Smooth muscle cell (in vitro differentiated cells): ENCODE results near the gene ALDH1A1. TPM values are rescaled to one million over a fixed set of nuclear protein-coding genes. Genes with fewer than 3 reads are reported as not detected.

Experiments
- DNase-seq: peaks from one replicate; lab custom pipeline; 2025; ENCODE audit not compliant: unreplicated experiment; lab: John Stamatoyannopoulos, UW
- H2AFZ ChIP-seq: fragments of 200-600 bp; sonication (generic); 2 replicates; pipeline ENCODE4 v1.6.0; 2016; ENCODE audit warnings: antibody characterized with exemption, low read depth, mild to moderate bottlenecking
- H3F3A ChIP-seq: fragments of 200-600 bp; sonication (generic); 2 replicates; pipeline ENCODE4 v1.6.0; 2017; ENCODE audit warnings: antibody characterized with exemption, low read depth
- H3K27ac ChIP-seq: fragments of 200-600 bp; sonication (generic); 2 replicates; pipeline ENCODE4 v1.5.1; 2016; ENCODE audit warnings: low read depth, mild to moderate bottlenecking
- H3K27me3 ChIP-seq: fragments of 200-600 bp; sonication (generic); 2 replicates; pipeline ENCODE4 v1.6.1; 2016; ENCODE audit warnings: low read depth, mild to moderate bottlenecking
- H3K36me3 ChIP-seq: fragments of 200-600 bp; sonication (generic); 2 replicates; pipeline ENCODE4 v1.5.1; 2016; ENCODE audit warnings: low read depth
- H3K4me1 ChIP-seq: fragments of 200-600 bp; sonication (generic); 2 replicates; pipeline ENCODE4 v1.5.1; 2016; ENCODE audit warnings: low read depth
- H3K4me2 ChIP-seq: fragments of 200-600 bp; sonication (generic); 2 replicates; pipeline ENCODE4 v1.6.0; 2016; ENCODE audit warnings: mild to moderate bottlenecking
- H3K4me3 ChIP-seq: fragments of 200-600 bp; sonication (generic); 2 replicates; pipeline ENCODE4 v1.5.1; 2016; ENCODE audit warnings: mild to moderate bottlenecking
- H3K79me2 ChIP-seq: fragments of 200-600 bp; sonication (generic); 2 replicates; pipeline ENCODE4 v1.6.0; 2016; ENCODE audit warnings: low read depth, mild to moderate bottlenecking
- H3K9ac ChIP-seq: fragments of 200-600 bp; sonication (generic); 2 replicates; pipeline ENCODE4 v1.6.0; 2016; ENCODE audit warnings: low read depth
- H3K9me3 ChIP-seq: fragments of 200-600 bp; sonication (generic); replicated peaks from 2 replicates; pipeline ENCODE4 v1.5.1; 2016; ENCODE audit warnings: low read depth
- H4K20me1 ChIP-seq: fragments of 200-600 bp; sonication (generic); 2 replicates; pipeline ENCODE4 v1.6.0; 2016; ENCODE audit warnings: low read depth
- CTCF ChIP-seq: fragments of 200-600 bp; sonication (generic); IDR thresholded peaks from 2 replicates; pipeline ENCODE4 v1.5.1; 2017; ENCODE audit warnings: borderline replicate concordance, mild to moderate bottlenecking, antibody characterized with exemption; ENCODE audit not compliant: insufficient read depth, poor library complexity, severe bottlenecking
- WGBS: methylation state at CpG from one replicate; pipeline ENCODE4 v1.1.7; 2016; ENCODE audit warnings: low lambda C conversion rate; 5-methylcytosine and 5-hydroxymethylcytosine counted together
- polyA plus RNA-seq: library from polyadenylated mRNA; unstranded; fragments of >200 nt; fragmentation: Nextera tagmentation; extraction: Ambion mirVana; gene quantifications from 2 replicates; pipeline ENCODE4 v1.2.1, GENCODE V29; 2016
- total RNA-seq: library from RNA; depleted of rRNA; stranded (reverse); fragments of >200 nt; gene quantifications from 2 replicates; pipeline ENCODE4 v1.2.3, GENCODE V29; 2014

Gene ALDH1A1
- total and polyA plus RNA-seq, 2 experiments from 2014 or later: 0.07 to 0.09 TPM

GRCh38 chr9:72947984-72948465, 4.8 kb downstream of the ALDH1A1 start:
- no peak overlapping the region for H3K27ac ChIP-seq
- peaks cover 3% of the 10 kb centered on the region for H3K27me3 ChIP-seq
- no peak overlapping the region for H3K4me3 ChIP-seq
- H2AFZ ChIP-seq: no peak overlapping the region
- TF ChIP-seq CTCF: no peak
- no peaks in the 10 kb centered on the region for H3K4me1 ChIP-seq
- no peak overlapping the region for H3K4me2 ChIP-seq
- WGBS: 96% methylated on average over 3 of the region's 3 CpGs
- no peaks in the 10 kb centered on the region for H3K36me3 ChIP-seq
- no peaks in the 10 kb centered on the region for H3K79me2 ChIP-seq
- H3F3A ChIP-seq: no peaks in the 10 kb centered on the region
- H4K20me1 ChIP-seq: no peaks in the 10 kb centered on the region
- H3K9ac ChIP-seq: no peak overlapping the region
- no peak for DNase-seq
- H3K9me3 ChIP-seq: no peaks in the 10 kb centered on the region

- no peaks in the 10 kb centered on the region for H3K4me1 ChIP-seq
- H3K27me3 ChIP-seq: peaks cover 3% of the 10 kb centered on the region
- no peak overlapping the region for H3K27ac ChIP-seq
- no peak overlapping the region for H3K9ac ChIP-seq
- no peak for DNase-seq
- TF ChIP-seq CTCF: no peak
- no peak overlapping the region for H3K4me3 ChIP-seq
- H4K20me1 ChIP-seq: no peaks in the 10 kb centered on the region
- no peak overlapping the region for H2AFZ ChIP-seq
- H3K36me3 ChIP-seq: no peaks in the 10 kb centered on the region
- no peaks in the 10 kb centered on the region for H3K9me3 ChIP-seq
- no peaks in the 10 kb centered on the region for H3K79me2 ChIP-seq
- no peaks in the 10 kb centered on the region for H3F3A ChIP-seq
- H3K4me2 ChIP-seq: no peak overlapping the region
Measured at GRCh38 chr9:72946821-72947220, 6.0 kb downstream of the ALDH1A1 start.

GRCh38 chr9:72946318-72946717, 6.5 kb downstream of the ALDH1A1 start:
- H4K20me1 ChIP-seq: no peaks in the 10 kb centered on the region
- H3K36me3 ChIP-seq: no peaks in the 10 kb centered on the region
- H3K9ac ChIP-seq: no peak overlapping the region
- no peak overlapping the region for H3K4me3 ChIP-seq
- H2AFZ ChIP-seq: no peak overlapping the region
- 94% methylated on average over 3 of the region's 3 CpGs for WGBS
- TF ChIP-seq CTCF: no peak
- H3K4me1 ChIP-seq: no peaks in the 10 kb centered on the region
- H3K27ac ChIP-seq: no peak overlapping the region
- H3K9me3 ChIP-seq: no peaks in the 10 kb centered on the region
- H3K4me2 ChIP-seq: no peak overlapping the region
- no peak for DNase-seq
- no peaks in the 10 kb centered on the region for H3K79me2 ChIP-seq
- no peaks in the 10 kb centered on the region for H3F3A ChIP-seq
- peaks cover 3% of the 10 kb centered on the region for H3K27me3 ChIP-seq

- Histone ChIP-seq H2AFZ (no peak overlapping the region), H3F3A (no peaks in the 10 kb centered on the region), H3K36me3 (no peaks in the 10 kb centered on the region), H3K79me2 (no peaks in the 10 kb centered on the region), H3K4me2 (no peak overlapping the region), H3K4me1 (no peaks in the 10 kb centered on the region), H4K20me1 (no peaks in the 10 kb centered on the region), H3K27me3 (peaks cover 3% of the 10 kb centered on the region), H3K4me3 (no peak overlapping the region), H3K9me3 (no peaks in the 10 kb centered on the region), H3K9ac (no peak overlapping the region), H3K27ac (no peak overlapping the region)
- 83% methylated on average over 3 of the region's 3 CpGs for WGBS
- DNase-seq: no peak
- no peak for TF ChIP-seq CTCF
Measured at GRCh38 chr9:72945391-72945790, 7.5 kb downstream of the ALDH1A1 start.
